HUDEP-2 (cell line): ENCODE results near the gene MED27.

Source experiments
- DNase-seq, 76 experiments: peaks; one replicate each; lab custom pipeline; 2025; ENCODE audit not compliant: unreplicated experiment in 76 of 76; lab: John Stamatoyannopoulos, UW

MED27 gene

GRCh38 chr9:131976157-131977108, 103.2 kb downstream of the MED27 start:
- no peak for DNase-seq

GRCh38 chr9:131972889-131973288, 106.8 kb downstream of the MED27 start:
- DNase-seq = no peak

GRCh38 chr9:131971482-131972074, 108.1 kb downstream of the MED27 start:
- DNase-seq = no peak

DNA sequence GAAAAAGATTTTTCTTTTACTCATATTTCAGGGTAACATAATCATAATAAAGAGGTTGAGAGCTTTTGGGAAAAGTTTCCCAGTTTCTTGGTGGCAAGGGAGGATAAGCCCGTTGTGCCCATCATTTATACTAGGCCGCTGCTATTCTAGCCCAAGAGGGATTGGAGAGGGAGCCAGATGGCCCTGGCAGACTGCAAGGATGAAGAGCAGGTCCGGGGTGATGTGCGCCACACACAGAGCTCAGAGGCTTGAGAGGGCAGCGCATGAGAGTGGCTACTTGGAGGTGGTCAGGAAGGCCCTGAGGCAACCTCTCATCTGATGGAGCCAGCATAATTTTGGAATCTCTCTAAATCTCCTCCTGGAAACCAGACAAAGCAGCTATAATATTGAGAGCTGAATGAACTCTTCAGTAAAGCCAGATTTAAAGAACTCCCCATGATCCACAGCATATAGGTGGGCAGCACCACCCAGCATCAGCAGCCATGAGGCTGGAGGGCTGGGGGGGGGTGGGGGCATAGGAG, 110.1 kb downstream of the MED27 start:
- DNase-seq = no peak

GRCh38 chr9:131968632-131969031, 111.0 kb downstream of the MED27 start:
- no peak for DNase-seq

DNA sequence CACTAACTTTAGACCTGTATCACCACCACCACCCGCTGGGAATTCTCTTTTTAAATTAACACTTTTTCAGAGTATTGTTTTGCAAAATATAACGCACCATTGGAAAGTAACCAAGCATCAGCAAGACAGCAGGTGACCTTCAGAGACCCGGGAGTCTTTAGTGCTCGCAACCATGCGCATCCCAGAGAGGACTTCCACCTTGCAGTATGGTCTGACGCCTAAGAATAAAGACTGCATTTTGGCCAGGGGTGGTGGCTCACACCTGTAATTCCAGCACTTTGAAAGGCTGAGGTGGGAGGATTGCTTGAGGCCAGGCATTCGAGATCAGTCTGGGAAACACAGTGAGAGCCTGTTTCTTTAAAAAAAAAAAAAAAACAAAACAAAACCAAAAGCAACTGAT, 113.8 kb downstream of the MED27 start:
- DNase-seq = no peak

DNA sequence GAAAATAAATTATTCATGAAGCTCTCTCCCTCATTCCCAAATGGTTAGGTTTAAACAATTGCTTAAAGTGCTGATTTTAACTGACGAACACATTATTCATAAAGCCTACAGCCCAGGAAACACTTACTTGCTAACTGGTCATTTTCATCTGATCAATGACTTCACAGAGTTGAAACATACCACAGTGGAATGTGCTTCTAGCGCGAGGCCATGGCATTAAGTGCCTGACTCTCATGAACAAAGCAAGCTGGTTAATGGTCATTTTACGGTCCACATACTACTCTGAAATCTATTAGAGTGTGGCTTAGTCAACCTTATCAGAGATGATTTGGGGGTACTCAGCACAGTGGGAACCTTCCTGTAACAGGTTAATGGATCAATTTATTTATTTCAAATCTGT, 114.6 kb downstream of the MED27 start:
- no peak for DNase-seq

GRCh38 chr9:131963072-131964030, 116.3 kb downstream of the MED27 start:
- DNase-seq = no peak

DNA sequence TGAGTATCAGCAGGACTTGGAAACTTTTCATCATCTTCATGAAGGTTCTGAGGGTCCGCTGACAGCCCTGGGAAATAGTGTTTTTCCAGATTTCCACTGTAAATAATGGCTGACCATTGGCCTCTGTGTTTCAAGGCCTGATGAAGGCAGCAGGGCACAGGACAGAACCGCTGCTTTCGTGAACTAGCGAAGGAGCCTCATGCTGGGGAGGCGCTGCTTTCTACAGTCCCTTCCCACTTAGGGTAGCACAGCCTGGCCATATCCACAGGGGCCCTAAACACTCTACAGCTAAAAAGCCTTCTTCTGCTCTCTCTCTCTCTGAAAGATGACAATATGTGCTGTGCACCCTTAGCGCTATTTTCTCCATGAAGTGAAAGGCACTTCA, 118.2 kb downstream of the MED27 start:
- DNase-seq = no peak

GRCh38 chr9:131960851-131961495, 118.7 kb downstream of the MED27 start:
- no peak for DNase-seq

DNA sequence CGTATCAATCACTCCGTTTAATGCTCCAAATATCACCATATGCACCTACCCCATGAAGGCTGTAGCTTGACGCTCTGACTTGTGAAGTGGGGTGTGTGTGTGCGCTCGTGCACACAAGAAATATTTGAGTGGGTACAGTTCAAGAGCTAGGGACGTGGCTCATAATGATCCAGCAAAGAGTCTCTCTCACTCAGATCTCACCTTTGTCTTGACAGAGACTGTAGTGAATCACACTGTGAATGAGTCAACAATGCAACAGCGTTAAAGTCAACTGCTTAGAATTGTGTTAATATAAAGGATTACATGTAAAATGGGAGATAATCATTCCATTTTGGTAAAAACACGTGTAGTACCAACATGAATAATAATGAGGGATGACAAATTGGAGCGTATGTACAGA, 119.4 kb downstream of the MED27 start:
- no peak for DNase-seq

GRCh38 chr9:131959887-131960286, 119.8 kb downstream of the MED27 start:
- no peak for DNase-seq

DNA sequence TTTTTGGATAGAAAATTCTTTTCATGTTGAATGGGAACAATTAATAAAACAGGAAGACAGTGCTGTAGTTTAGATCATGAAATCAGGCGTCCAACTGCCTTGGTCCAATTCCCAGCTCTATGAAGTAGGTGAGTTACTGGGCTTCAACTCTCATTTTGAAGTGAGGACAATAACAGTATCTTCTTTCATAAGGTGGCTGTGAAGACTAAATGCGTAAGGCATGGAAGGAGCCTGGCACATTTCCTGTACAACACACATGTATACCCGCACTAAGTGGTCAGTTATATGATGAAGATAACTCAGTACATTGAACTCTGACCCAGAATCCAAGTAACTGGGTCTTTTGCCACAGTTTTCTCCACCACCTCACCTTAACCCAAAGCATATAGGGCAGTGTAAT, 120.6 kb downstream of the MED27 start:
- no peak for DNase-seq

- peak in 1 of 76 experiments; percentile 4 for DNase-seq
Measured at GRCh38 chr9:131954299-131954698, 125.4 kb downstream of the MED27 start.

DNA sequence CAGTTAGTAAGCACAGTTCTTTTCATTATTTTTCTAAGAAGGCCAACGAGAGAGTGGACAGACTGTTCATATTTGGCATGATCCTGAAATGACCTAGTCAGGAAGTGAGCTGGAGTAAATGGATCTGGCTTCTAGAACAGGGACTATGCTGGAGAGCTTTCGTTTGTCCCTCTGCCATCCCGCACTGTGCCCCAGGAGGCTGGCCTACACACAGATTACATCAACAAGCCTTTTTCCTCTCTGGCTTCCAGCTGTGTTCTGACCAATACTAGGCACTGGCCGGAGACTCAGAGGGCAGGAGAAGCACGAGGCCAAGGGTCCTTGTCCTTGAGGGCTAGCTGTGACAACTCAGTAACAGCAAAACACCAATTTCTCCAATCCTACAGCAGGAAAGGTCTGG, 127.8 kb downstream of the MED27 start:
- DNase-seq = no peak

DNA sequence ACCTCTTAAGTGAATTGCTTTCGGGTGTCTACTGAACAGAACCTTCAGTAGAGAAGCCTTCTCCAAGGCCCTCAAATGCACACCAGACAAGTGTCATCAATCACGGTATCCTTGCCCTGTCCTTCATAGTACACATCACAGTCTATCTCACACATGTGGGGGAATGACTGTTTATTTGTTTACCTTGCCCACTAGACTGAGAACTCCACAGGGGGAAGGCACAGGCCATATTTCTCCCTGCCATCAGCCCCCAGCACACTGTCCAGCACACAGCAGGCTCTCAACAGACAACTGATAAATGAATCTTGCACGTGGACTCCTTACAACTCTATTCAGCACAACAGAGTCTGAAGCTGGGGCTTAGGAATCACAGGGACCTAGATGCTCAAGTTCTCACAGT, 128.5 kb downstream of the MED27 start:
- DNase-seq = no peak

DNA sequence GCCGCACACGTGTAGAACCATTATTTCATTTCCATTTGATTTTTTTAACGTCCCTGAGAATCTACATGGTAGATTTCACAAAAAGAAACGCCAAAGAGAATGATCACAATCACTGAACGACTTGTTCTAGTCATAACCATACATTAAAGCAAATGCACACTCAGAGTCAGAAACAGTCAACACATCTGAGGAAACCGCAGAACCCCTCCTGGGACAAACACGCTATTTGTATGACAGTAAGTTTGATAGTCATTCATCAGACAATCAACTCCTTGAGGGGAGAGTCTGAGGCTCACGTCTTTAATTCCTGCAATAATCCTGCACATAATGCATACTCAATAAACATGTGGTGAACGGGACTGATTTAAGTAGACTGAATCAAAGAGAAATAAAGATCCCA, 129.2 kb downstream of the MED27 start:
- no peak for DNase-seq

- no peak for DNase-seq
Measured at GRCh38 chr9:131946180-131946579, 133.5 kb downstream of the MED27 start.

GRCh38 chr9:131943351-131943841, 136.3 kb downstream of the MED27 start:
- no peak for DNase-seq

GRCh38 chr9:131942146-131942720, 137.4 kb downstream of the MED27 start:
- DNase-seq = no peak
